ENCODE data around the gene TRAF6.
A peak's percentile ranks its signal among the peaks of the same experiment; 100 is the strongest.

- no peak for TF ChIP-seq USF2 (IDR thresholded peaks at IDR 0.05; ENCODE audit: borderline replicate concordance, low read depth, low read length)
- TF ChIP-seq ZNF207 (IDR thresholded peaks at IDR 0.05; ENCODE audit: borderline replicate concordance) = peak; percentile 91; the same call in 1 of the 2 replicates
- TF ChIP-seq CTCF (IDR thresholded peaks at IDR 0.05 in 2 of 3, conservative IDR thresholded peaks at IDR 0.05 in 1 of 3; ENCODE audit: control insufficient read depth in 2 of 3, extremely low read depth in 1 of 3, insufficient read depth in 1 of 3, low read depth in 3 of 3, low read length in 3 of 3) = peak; percentile 78 to 86 (median 86)
- TF ChIP-seq POLR2A (IDR thresholded peaks at IDR 0.05; ENCODE audit: low read depth, low read length) = peak; percentile 100
- 0 out of 2 replicates have a peak, but pooled peaks have one; percentile 34 for TF ChIP-seq ELK1 (IDR thresholded peaks at IDR 0.05; ENCODE audit: low read depth, low read length)
- peak; percentile 62; the same call in 1 of the 2 replicates for TF ChIP-seq CREB1 (IDR thresholded peaks at IDR 0.05; ENCODE audit: low read depth)
- TF ChIP-seq EZH2 (IDR thresholded peaks at IDR 0.05; ENCODE audit: borderline replicate concordance, control insufficient read depth, low read depth, low read length) = no peak
- no peak for TF ChIP-seq MXI1 (IDR thresholded peaks at IDR 0.05; ENCODE audit: low read depth, low read length)
- TF ChIP-seq REST (IDR thresholded peaks at IDR 0.05; ENCODE audit: low read depth, low read length) = no peak
Measured at GRCh38 chr11:36509694-36510593, at the start of gene TRAF6.
